HG02798 (cell line): ENCODE results near the gene FBXL7.

Experiments
- ATAC-seq: cut with Tn5 transposase; IDR thresholded peaks from one replicate; pipeline ENCODE4 v1.9.1; 2021; ENCODE audit warnings: mild to moderate bottlenecking; ENCODE audit not compliant: unreplicated experiment, poor library complexity

FBXL7 gene

DNA sequence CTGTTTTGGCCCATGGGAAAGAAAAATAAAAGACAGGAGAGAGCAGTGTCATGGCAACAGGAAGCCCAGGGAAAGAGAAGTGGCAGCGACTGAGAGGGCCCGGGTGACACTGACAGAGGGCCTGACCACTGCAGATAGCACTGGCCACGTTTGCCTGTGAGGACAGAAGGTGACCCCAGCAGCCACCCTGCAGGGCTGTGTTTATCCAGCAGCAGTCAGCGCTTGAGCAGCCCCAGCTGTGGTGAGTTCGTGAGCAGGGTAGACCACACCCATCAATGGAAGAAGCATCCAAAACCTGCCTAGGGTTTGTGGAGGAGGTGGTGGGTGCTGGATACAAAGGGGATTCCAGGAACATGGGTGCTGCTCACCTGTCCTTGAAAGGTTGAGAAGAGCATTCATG lies 457.1 kb downstream of the FBXL7 start:
- no peak for ATAC-seq

DNA sequence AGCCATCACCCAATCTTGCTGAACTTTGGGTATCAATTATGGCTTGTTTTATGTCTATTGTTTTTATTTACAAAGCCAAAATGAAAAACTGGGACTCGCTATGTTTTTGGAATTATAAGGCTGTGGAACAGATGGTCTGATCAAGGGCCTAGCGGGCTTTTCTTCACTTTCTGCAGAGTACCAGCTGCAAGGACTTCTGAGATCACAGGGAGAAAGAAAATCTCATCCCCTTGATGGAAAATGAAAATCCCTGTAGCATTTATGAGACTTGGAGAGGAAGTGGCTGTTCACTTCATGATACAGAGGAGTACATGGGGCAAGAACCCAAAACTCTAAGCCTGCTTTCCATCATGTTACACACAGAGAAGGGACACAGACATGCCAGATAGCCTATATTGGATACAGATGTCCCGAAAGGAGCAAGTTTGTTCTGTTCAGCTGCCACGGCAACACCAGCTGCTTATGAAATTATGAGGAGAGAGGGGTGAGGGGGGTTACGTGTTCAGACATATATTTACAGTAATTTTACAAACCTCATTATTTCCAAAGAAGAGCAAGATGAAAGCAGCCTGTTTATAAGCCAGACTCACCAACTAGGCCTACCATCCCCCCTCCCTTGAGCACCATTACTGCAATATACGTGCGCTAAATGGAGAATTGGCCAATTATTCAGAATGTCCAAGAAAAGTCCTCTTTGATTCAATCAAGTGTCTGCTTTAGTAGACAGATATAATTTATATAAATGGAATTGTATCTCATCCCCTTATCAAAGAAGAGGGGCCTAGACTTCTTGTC lies 459.6 kb downstream of the FBXL7 start:
- ATAC-seq: no peak

DNA sequence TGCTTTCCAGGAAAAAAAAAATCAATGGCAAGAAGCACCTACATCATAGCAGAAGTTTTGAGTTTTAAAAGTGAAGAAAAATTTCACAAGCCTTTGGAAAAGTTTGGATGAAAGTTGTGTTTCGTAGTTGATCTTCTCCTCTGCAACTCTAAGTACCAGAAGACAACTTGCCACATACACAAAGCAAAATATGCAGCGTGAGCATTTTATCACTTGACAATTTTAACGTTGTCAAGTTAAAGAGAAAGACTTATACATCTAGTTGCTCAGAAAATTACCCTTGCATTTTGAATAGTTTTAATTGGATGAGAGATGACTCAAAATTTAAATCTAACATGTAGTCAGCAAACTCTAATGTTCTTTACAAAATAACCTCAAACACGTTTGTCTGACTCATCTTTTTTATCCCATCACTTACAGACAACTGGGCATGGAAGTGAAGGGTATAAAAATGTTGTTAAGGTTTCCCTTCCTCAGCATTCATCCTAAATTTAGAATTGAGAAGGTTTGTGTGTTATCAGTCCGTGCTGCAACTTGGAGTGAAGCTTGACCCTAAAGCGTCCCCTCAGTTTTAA lies 466.2 kb downstream of the FBXL7 start:
- ATAC-seq: no peak

DNA sequence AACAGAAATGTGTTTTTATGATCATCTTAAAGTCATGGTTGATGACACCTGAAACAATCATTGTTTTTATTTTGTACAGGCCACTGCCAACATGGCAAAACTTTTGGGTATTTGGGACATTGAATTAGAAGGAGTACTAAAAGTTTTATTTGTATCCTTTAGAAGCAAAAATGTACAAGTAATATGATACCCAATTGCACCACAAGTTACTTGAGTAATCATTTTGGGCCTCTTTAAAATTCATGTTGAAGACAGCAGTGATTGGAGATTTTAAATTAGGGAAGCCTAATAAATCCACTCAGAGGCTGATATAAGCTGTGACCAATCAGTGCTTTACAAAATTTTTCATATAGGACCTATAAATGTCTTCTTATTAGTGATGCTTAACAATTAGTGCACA lies 466.7 kb downstream of the FBXL7 start:
- no peak for ATAC-seq

DNA sequence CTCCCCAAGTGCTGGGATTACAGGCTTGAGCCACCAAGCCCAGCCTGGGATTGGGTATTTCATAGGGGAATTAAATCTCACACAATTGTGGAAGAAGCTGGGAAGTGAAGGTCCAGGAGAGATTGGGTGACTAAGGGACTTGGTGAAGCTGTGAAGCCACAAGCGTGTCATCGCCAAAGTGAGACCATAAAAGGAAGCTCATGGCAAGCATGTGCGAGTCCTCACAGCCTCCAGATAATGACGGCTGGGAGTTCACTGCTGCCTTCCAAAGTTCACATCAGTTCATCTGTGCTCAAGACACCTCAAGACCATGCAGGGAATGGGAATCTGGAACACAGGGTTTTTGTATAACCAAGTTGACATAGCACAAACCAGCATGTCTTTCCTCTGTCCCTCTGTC lies 469.0 kb downstream of the FBXL7 start:
- ATAC-seq: no peak

DNA sequence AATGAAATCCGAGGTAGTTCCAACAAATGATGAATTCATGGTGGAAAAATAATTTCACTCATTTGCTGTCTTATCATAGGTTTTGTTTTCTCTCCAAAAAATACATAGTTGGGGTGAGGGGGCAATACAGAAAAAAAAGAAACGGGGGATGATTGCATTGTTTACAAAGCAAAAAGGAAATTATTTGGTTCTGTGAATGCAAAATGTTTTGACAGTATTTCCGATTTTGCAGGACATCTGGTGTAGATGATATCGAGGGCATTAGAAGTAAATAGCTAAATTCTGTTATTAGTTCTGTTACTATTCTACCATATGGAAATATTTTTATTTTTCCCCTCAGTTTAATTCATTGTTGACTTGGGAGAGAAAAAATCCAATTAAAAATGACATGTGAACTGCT lies 477.9 kb downstream of the FBXL7 start:
- no peak for ATAC-seq

DNA sequence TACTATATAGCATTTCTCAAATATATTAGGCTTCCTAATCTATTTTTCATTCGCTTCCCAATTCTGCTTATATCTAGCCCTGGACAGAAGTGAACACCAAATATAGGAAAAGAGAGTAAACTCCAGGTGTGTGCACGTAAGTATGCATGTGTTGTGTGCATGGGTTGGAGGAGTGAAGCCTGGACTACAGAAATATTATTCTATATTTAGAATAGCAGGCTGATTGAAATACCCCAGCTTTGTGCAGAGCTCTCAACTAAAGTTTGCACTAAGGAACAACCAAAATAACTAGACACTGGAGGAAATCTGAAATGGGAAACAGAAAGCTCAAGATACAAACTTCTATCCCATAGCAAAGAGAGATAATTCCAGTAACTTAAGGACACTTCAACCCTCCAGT lies 480.9 kb downstream of the FBXL7 start:
- ATAC-seq: no peak

DNA sequence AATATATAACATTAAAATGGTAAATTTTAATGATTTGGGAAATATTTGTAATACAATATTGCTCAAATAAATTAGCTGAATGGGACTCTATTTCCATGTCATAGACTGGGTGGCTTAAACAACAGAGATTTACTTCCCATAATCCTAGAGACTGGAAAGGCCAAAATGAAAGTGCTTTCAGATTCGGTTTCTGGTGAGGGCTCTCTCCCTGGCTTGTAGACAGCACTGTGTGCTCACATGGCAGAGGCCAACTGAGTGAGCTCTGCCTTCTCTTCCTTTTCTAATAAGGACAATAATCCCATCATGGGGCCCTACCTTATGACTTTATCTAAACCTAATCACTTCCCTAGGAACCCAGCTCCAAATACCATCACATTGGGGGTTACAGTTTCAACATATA lies 483.4 kb downstream of the FBXL7 start:
- no peak for ATAC-seq
